ENCODE results near the gene BNC2. TPM values are rescaled to one million over a fixed set of nuclear protein-coding genes. Genes with fewer than 3 reads are reported as not detected.

The BNC2 gene
- total and polyA plus RNA-seq, 4 experiments from 2014 or later = not detected

- Histone ChIP-seq H3K4me3 (ENCODE audit: low read length in 2 of 2) (no peak overlapping the region), H3K27ac (ENCODE audit: low read depth, low read length) (no peak overlapping the region), H3K9me3 (ENCODE audit: control insufficient read depth in 1 of 2, low read length in 2 of 2) (no peaks in the 10 kb centered on the region), H3K4me1 (ENCODE audit: insufficient read depth, low read length) (no peaks in the 10 kb centered on the region), H3K27me3 (ENCODE audit: insufficient read depth, low read length) (no peaks in the 10 kb centered on the region), H3K36me3 (ENCODE audit: insufficient read depth, low read length) (no peaks in the 10 kb centered on the region)
- Mint-ChIP-seq H3K27ac (no peak overlapping the region), H3K36me3 (no peaks in the 10 kb centered on the region), H3K27me3 (no peaks in the 10 kb centered on the region), H3K4me1 (no peaks in the 10 kb centered on the region), H3K9me3 (peaks cover 0 to 24% (median under 1%) of the 10 kb centered on the region in 8 donors), H3K4me3 (no peak overlapping the region)
- intact Hi-C loops (cut with micrococcal nuclease) = no loop called here
- CTCF ChIA-PET (ENCODE audit: partially characterized antibody) = no interaction called here
- DNase-seq = no peak
- POLR2A ChIA-PET (ENCODE audit: partially characterized antibody) = no interaction called here
Measured at GRCh38 chr9:16526380-16526779, 344.1 kb downstream of the BNC2 start.

DNA sequence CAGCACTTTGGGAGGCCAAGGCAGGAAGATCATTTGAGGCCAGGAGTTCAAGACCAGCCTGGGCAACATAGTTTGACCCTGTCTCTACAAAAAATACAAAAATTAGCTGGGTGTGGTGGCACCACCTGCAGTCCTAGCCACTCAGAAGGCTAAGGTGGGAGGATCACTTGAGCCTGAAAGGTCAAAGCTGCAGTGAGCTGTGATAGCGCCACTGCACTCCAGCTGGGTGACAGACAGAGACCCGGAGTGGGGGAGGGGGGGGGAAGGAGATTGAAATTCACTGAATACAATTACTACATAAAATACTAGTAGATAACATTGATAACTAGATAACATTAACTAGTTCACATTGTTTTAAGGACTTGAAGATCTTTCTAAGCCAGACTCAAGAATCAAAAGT lies 345.6 kb downstream of the BNC2 start:
- H3K4me3 Mint-ChIP-seq = no peak overlapping the region
- no peaks in the 10 kb centered on the region for H3K27me3 Mint-ChIP-seq
- H3K9me3 ChIP-seq (ENCODE audit: control insufficient read depth in 1 of 2, low read length in 2 of 2) = no peaks in the 10 kb centered on the region
- H3K27ac Mint-ChIP-seq = peak overlapping the region in 1 of 7 donors; percentile 59
- H3K4me1 Mint-ChIP-seq = no peaks in the 10 kb centered on the region
- DNase-seq = no peak
- peaks cover 0 to 17% (median 4%) of the 10 kb centered on the region in 8 donors for H3K9me3 Mint-ChIP-seq
- H3K36me3 ChIP-seq (ENCODE audit: insufficient read depth, low read length) = no peaks in the 10 kb centered on the region
- H3K4me1 ChIP-seq (ENCODE audit: insufficient read depth, low read length) = no peaks in the 10 kb centered on the region
- H3K4me3 ChIP-seq (ENCODE audit: low read length in 2 of 2) = no peak overlapping the region
- H3K36me3 Mint-ChIP-seq = no peaks in the 10 kb centered on the region
- intact Hi-C loops (cut with micrococcal nuclease) = no loop called here
- H3K27me3 ChIP-seq (ENCODE audit: insufficient read depth, low read length) = no peaks in the 10 kb centered on the region
- CTCF ChIA-PET (ENCODE audit: partially characterized antibody) = no interaction called here
- no peak overlapping the region for H3K27ac ChIP-seq (ENCODE audit: low read depth, low read length)
- POLR2A ChIA-PET (ENCODE audit: partially characterized antibody) = no interaction called here

GRCh38 chr9:16524078-16524477 lies 346.4 kb downstream of the BNC2 start:
- H3K4me1 ChIP-seq (ENCODE audit: insufficient read depth, low read length) = no peaks in the 10 kb centered on the region
- H3K27ac ChIP-seq (ENCODE audit: low read depth, low read length) = no peak overlapping the region
- H3K4me3 Mint-ChIP-seq = no peak overlapping the region
- H3K4me3 ChIP-seq (ENCODE audit: low read length in 2 of 2) = no peak overlapping the region
- ChIA-PET CTCF (ENCODE audit: partially characterized antibody) (no interaction called here), POLR2A (ENCODE audit: partially characterized antibody) (no interaction called here)
- H3K9me3 ChIP-seq (ENCODE audit: control insufficient read depth in 1 of 2, low read length in 2 of 2) = no peaks in the 10 kb centered on the region
- H3K9me3 Mint-ChIP-seq = peaks cover 0 to 17% (median 5%) of the 10 kb centered on the region in 8 donors
- DNase-seq = no peak
- H3K27me3 Mint-ChIP-seq = no peaks in the 10 kb centered on the region
- no peak overlapping the region for H3K27ac Mint-ChIP-seq
- no peaks in the 10 kb centered on the region for H3K36me3 ChIP-seq (ENCODE audit: insufficient read depth, low read length)
- no peaks in the 10 kb centered on the region for H3K36me3 Mint-ChIP-seq
- intact Hi-C loops (cut with micrococcal nuclease) = no loop called here
- no peaks in the 10 kb centered on the region for H3K4me1 Mint-ChIP-seq
- no peaks in the 10 kb centered on the region for H3K27me3 ChIP-seq (ENCODE audit: insufficient read depth, low read length)

DNA sequence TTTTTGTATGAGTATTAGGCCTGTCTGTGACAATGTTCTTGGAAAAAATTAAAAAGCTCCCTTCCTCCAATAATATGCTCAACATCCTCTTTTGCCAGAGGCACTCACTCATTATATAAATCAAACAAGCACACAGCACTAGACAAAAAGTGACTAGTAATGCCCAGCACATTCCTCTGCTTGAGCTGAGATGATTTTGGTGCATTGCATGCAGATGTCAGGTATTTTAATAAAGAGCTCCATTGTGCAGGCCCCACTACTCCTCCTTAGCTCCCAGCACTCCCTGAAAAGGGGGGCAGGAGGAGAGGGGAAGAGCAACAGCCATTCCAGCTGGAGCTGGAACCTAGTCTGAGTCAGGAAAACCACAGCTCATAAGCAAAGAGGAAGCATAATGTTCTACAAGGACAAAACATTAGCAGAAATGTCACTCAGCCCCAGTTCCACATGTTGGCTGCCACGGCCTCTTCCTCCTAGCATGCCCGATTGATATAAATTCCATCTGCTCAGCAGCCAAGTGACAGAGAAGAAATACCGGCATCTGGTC lies 348.5 kb downstream of the BNC2 start:
- no peaks in the 10 kb centered on the region for H3K36me3 Mint-ChIP-seq
- Histone ChIP-seq H3K9me3 (ENCODE audit: control insufficient read depth in 1 of 2, low read length in 2 of 2) (no peaks in the 10 kb centered on the region), H3K27ac (ENCODE audit: low read depth, low read length) (no peak overlapping the region), H3K4me1 (ENCODE audit: insufficient read depth, low read length) (no peaks in the 10 kb centered on the region), H3K4me3 (ENCODE audit: low read length in 2 of 2) (no peak overlapping the region), H3K27me3 (ENCODE audit: insufficient read depth, low read length) (no peaks in the 10 kb centered on the region), H3K36me3 (ENCODE audit: insufficient read depth, low read length) (no peaks in the 10 kb centered on the region)
- POLR2A ChIA-PET (ENCODE audit: partially characterized antibody) = no interaction called here
- no peak overlapping the region for H3K27ac Mint-ChIP-seq
- H3K27me3 Mint-ChIP-seq = no peaks in the 10 kb centered on the region
- DNase-seq = no peak
- intact Hi-C loops (cut with micrococcal nuclease) = no loop called here
- CTCF ChIA-PET (ENCODE audit: partially characterized antibody) = no interaction called here
- peaks cover 0 to 17% (median 4%) of the 10 kb centered on the region in 8 donors for H3K9me3 Mint-ChIP-seq
- H3K4me1 Mint-ChIP-seq = no peaks in the 10 kb centered on the region
- no peak overlapping the region for H3K4me3 Mint-ChIP-seq

DNA sequence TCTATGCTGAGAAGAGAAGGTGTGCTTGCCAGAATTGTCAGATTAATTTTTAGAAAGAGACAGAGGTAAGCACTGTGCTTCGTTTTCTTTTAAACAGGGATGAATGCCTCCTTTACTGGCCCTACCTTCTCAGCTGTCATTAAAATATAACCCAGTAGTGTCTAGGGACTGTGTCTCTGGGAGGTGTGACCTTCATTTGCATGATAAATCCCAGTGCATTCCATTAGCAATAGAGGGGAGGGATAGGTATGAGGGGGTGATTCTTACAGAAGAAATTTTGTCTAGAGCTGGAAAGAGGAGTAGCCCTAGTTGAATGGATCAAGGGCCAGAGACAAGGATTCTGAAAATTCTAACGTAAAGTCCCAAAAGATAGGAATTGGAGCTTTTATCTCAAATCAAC lies 351.5 kb downstream of the BNC2 start:
- H3K36me3 Mint-ChIP-seq = no peaks in the 10 kb centered on the region
- Histone ChIP-seq H3K36me3 (ENCODE audit: insufficient read depth, low read length) (no peaks in the 10 kb centered on the region), H3K9me3 (ENCODE audit: control insufficient read depth in 1 of 2, low read length in 2 of 2) (no peaks in the 10 kb centered on the region), H3K4me1 (ENCODE audit: insufficient read depth, low read length) (no peaks in the 10 kb centered on the region), H3K4me3 (ENCODE audit: low read length in 2 of 2) (no peak overlapping the region), H3K27ac (ENCODE audit: low read depth, low read length) (no peak overlapping the region), H3K27me3 (ENCODE audit: insufficient read depth, low read length) (no peaks in the 10 kb centered on the region)
- H3K9me3 Mint-ChIP-seq = peaks cover 0 to 14% (median 5%) of the 10 kb centered on the region in 8 donors
- no peaks in the 10 kb centered on the region for H3K4me1 Mint-ChIP-seq
- intact Hi-C loops (cut with micrococcal nuclease) = no loop called here
- no peak for DNase-seq
- ChIA-PET POLR2A (ENCODE audit: partially characterized antibody) (no interaction called here), CTCF (ENCODE audit: partially characterized antibody) (no interaction called here)
- H3K27ac Mint-ChIP-seq = no peak overlapping the region
- no peaks in the 10 kb centered on the region for H3K27me3 Mint-ChIP-seq
- H3K4me3 Mint-ChIP-seq = no peak overlapping the region

- H3K9me3 Mint-ChIP-seq = peaks cover 0 to 9% (median 4%) of the 10 kb centered on the region in 8 donors
- no peak overlapping the region for H3K27ac ChIP-seq (ENCODE audit: low read depth, low read length)
- H3K4me1 Mint-ChIP-seq = no peaks in the 10 kb centered on the region
- H3K36me3 Mint-ChIP-seq = no peaks in the 10 kb centered on the region
- no peak overlapping the region for H3K27ac Mint-ChIP-seq
- no peaks in the 10 kb centered on the region for H3K27me3 Mint-ChIP-seq
- intact Hi-C loops (cut with micrococcal nuclease) = no loop called here
- no peaks in the 10 kb centered on the region for H3K9me3 ChIP-seq (ENCODE audit: control insufficient read depth in 1 of 2, low read length in 2 of 2)
- no peak overlapping the region for H3K4me3 ChIP-seq (ENCODE audit: low read length in 2 of 2)
- ChIA-PET POLR2A (ENCODE audit: partially characterized antibody) (no interaction called here), CTCF (ENCODE audit: partially characterized antibody) (no interaction called here)
- DNase-seq = no peak
- H3K27me3 ChIP-seq (ENCODE audit: insufficient read depth, low read length) = no peaks in the 10 kb centered on the region
- no peak overlapping the region for H3K4me3 Mint-ChIP-seq
- H3K4me1 ChIP-seq (ENCODE audit: insufficient read depth, low read length) = no peaks in the 10 kb centered on the region
- H3K36me3 ChIP-seq (ENCODE audit: insufficient read depth, low read length) = no peaks in the 10 kb centered on the region
Measured at GRCh38 chr9:16516891-16517290, 353.6 kb downstream of the BNC2 start.

DNA sequence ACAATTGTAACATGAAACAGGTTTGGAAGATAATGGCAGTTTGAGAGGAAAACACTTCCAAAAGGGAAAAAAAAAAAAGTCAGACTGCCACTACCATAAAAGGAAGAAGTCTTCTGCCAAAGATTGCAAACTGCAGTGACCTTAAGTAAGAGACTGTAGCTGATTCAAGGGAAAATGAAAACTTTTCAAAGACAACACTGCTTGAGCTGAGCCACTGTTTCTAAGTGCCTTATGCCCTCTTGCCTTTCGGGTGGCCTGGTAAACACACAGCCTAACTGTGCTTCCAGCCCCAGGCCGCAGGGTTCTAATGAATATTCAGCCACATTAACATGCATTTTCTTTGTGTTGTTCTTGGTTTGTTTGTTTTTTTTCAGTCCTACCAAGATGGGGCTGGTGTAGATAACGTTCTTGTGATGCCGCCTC lies 354.6 kb downstream of the BNC2 start:
- no peak overlapping the region for H3K27ac Mint-ChIP-seq
- ChIA-PET CTCF (ENCODE audit: partially characterized antibody) (no interaction called here), POLR2A (ENCODE audit: partially characterized antibody) (no interaction called here)
- H3K4me3 ChIP-seq (ENCODE audit: low read length in 2 of 2) = no peak overlapping the region
- no peaks in the 10 kb centered on the region for H3K4me1 ChIP-seq (ENCODE audit: insufficient read depth, low read length)
- H3K36me3 Mint-ChIP-seq = no peaks in the 10 kb centered on the region
- DNase-seq = no peak
- no peak overlapping the region for H3K4me3 Mint-ChIP-seq
- intact Hi-C loops (cut with micrococcal nuclease) = no loop called here
- no peak overlapping the region for H3K27ac ChIP-seq (ENCODE audit: low read depth, low read length)
- no peaks in the 10 kb centered on the region for H3K36me3 ChIP-seq (ENCODE audit: insufficient read depth, low read length)
- H3K27me3 ChIP-seq (ENCODE audit: insufficient read depth, low read length) = no peaks in the 10 kb centered on the region
- no peaks in the 10 kb centered on the region for H3K9me3 ChIP-seq (ENCODE audit: control insufficient read depth in 1 of 2, low read length in 2 of 2)
- no peaks in the 10 kb centered on the region for H3K4me1 Mint-ChIP-seq
- H3K27me3 Mint-ChIP-seq = no peaks in the 10 kb centered on the region
- H3K9me3 Mint-ChIP-seq = peaks cover 0 to 7% (median 3%) of the 10 kb centered on the region in 8 donors

DNA sequence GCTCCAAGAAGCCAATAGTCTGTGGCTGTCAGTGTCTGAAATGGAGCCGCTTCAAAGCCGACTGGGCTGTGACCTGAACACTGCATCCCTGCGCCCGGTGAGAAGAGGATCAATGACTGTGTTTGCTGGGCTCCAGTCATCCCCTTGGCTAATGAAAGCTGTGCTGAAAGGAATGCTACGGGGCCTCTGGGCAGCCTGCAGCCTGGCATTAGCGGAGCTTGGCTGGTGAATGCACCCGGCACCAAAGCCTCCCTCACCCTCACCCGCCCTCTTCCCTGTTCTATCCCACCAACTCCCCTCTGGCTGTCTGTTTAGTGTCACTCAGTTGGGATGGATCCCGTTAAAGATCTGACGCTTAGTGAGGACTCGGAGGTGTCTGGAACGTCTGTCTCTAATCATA lies 355.3 kb downstream of the BNC2 start:
- no peaks in the 10 kb centered on the region for H3K36me3 ChIP-seq (ENCODE audit: insufficient read depth, low read length)
- no peak for DNase-seq
- POLR2A ChIA-PET (ENCODE audit: partially characterized antibody) = no interaction called here
- H3K4me3 ChIP-seq (ENCODE audit: low read length in 2 of 2) = no peak overlapping the region
- H3K4me1 ChIP-seq (ENCODE audit: insufficient read depth, low read length) = no peaks in the 10 kb centered on the region
- Mint-ChIP-seq H3K4me1 (no peaks in the 10 kb centered on the region), H3K4me3 (no peak overlapping the region), H3K27ac (no peak overlapping the region), H3K9me3 (peaks cover 0 to 8% (median 3%) of the 10 kb centered on the region in 8 donors), H3K27me3 (no peaks in the 10 kb centered on the region), H3K36me3 (no peaks in the 10 kb centered on the region)
- intact Hi-C loops (cut with micrococcal nuclease) = no loop called here
- CTCF ChIA-PET (ENCODE audit: partially characterized antibody) = no interaction called here
- H3K9me3 ChIP-seq (ENCODE audit: control insufficient read depth in 1 of 2, low read length in 2 of 2) = no peaks in the 10 kb centered on the region
- H3K27ac ChIP-seq (ENCODE audit: low read depth, low read length) = no peak overlapping the region
- no peaks in the 10 kb centered on the region for H3K27me3 ChIP-seq (ENCODE audit: insufficient read depth, low read length)

All from CD4-positive, alpha-beta memory T cell (primary cell).